Activated CD4-positive, alpha-beta T cell treated with anti-CD3 and anti-CD28 coated beads for 4 hours (primary cell): ENCODE results near the gene NR4A3.
A peak's percentile ranks its signal among the peaks of the same experiment; 100 is the strongest.
"Not testable (repeated sequence)": the region's sequence is repeated elsewhere in the genome, so short reads cannot be mapped to it uniquely, and the experiment has no call there.

Experiments
- DNase-seq, 2 donors: peaks; one replicate each; pipeline ENCODE4 v3.0.0-alpha.2; 2020

NR4A3 gene

GRCh38 chr9:99821396-99822108, at the start of gene NR4A3:
TSS of gene NR4A3 (plus strand) at chr9:99821885. CDS start at chr9:99828043, 6,158 bp downstream.
- peak; percentile 88 to 90 for DNase-seq

DNA sequence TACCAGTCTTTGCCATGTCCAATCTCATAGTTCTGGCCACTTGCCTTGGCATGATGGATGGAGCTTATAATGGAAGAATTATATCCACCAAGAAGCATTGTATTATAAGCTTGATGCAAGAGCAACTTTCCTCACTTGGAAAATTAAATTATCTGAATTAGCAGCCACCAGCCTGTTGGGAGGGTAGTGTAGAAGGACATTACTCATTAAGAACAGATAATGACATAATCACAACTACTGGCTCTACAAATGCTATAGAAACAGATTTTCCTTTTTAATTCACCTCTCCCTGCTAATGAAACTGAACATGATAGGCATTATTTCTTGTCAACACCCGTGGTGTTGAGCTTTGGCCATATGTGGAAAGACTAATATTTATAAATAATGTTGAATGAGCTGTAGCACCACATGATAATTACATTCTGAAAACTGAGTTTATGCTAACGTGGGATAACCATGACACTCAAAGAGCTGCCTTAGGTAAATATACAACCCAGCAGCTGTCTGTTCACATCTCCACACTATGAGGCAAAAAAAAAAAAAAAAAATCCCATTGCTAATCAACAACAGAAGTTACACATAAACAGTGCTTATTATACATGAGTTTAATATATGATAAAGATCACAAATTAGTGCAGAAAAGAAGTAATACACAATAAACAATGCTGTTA, 48.1 kb upstream of the NR4A3 start:
- no peak for DNase-seq

- DNase-seq, result peak; percentile 12 to 25
Measured at GRCh38 chr9:99778308-99778707, 43.4 kb upstream of the NR4A3 start.

DNA sequence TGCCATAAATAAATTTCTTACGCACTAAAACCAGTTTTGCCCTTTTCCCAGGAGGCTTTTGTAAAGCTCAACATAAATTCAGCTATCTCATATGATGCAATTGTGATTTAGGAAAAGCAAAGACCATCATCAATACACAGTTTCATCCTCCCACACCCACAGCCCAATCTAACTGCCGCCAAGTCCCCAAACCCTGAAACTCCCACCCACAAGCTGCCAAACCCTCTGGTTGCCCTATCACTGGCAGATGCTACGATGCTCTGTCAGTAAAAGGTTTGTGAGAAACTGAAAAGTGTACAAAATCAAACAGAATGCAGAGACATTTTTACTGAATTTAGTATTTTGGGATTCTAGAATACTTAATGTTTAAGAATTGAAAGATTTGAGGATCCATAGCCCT, 42.8 kb upstream of the NR4A3 start:
- DNase-seq, result no peak

DNA sequence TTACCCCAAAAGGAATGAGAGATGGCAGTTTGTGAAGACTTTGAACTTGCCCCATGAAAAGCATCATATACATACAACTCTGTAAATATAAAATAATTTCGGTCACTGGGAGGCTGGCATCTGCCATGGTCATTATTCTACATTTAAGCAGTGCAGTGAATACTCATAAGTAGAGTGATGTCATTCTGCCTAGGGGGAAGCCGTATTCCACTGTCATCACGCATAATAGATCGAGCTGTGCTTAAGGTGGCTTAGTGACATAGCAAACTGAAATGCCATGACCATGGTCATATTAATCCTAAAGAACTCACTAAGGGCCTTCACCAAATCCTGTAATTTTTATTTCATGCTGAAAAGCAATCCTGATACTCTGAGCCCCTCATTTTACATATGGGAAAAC, 42.4 kb upstream of the NR4A3 start:
- DNase-seq, result no peak

- DNase-seq, result not testable (repeated sequence)
Measured at GRCh38 chr9:99782349-99782748, 39.3 kb upstream of the NR4A3 start.

DNA sequence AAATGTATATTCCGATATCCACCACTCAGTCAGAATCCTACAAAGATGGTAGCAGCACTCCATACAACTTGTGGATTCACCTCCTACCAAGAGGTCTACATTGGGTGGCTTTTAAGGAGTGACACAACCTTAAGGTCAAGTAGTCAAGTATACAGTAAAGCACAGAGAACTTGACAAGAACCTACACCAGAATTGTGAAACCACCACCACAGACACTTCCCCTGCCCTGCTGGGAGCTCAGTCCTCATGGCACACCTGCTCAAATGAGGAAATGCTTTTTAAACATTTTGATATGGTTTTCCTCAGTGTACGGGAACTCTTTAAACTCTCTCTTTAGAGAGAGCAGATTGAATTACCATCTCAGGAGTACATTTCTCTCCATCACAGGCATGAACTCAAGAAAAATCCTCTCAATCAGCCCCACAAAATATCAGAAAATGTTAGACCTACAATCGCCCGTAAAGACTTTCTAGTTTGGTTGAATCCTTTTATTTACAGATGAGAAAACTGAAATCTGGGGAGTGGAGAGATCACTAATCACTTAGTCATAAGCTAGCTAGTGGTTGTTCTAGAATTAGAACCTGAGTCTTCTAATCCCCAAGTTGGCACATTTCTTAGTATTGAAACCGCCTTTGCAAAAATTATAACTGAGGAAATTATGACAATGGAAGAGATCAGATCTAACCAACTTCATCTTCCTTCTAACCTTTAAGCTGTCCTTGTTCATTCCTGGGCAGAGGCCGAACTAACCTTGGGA, 38.5 kb upstream of the NR4A3 start:
- no peak for DNase-seq

DNA sequence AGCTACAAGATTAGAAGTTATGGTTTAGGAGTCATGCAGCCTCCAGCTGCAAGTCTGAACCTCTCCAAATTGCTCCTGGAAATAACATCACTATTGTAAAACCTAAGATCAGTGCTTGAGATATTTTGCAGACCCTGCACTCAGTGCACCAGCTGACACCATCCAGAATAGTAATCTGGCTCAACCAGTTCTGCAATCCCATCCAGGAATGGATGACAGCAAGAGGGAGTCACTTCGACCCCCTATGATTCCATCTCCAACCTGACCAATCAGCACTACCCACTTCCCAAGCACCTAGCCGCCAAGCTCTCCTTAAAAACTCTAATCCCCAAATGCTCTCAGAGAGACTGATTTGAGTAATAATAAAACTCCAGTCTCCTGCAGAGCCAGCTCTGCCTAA, 37.9 kb upstream of the NR4A3 start:
- DNase-seq, result no peak

GRCh38 chr9:99785010-99785590, 36.6 kb upstream of the NR4A3 start:
- DNase-seq, result no peak

- DNase-seq, result no peak
Measured at GRCh38 chr9:99787556-99787955, 34.1 kb upstream of the NR4A3 start.

- no peak for DNase-seq
Measured at GRCh38 chr9:99793528-99793927, 28.2 kb upstream of the NR4A3 start.

- no peak for DNase-seq
Measured at GRCh38 chr9:99796231-99796630, 25.5 kb upstream of the NR4A3 start.

DNA sequence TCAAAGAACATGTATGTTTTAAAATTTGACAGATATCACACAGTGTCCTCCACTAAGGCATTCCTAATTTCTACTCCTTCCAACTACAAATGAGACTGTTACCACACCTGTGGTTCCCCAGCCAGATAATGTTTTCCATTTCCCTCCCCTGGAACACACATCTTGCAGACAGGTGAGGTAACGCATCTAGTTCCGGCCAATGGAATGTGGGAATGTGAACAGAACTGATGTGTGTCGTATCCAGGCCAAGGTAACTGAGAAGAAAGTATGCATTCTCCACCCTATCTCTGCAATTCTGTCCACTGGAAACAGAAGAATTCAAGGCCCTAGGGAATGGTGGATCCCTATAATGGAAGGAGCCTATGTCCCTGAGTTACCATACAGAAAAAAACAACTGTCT, 19.9 kb upstream of the NR4A3 start:
- DNase-seq, result no peak

DNA sequence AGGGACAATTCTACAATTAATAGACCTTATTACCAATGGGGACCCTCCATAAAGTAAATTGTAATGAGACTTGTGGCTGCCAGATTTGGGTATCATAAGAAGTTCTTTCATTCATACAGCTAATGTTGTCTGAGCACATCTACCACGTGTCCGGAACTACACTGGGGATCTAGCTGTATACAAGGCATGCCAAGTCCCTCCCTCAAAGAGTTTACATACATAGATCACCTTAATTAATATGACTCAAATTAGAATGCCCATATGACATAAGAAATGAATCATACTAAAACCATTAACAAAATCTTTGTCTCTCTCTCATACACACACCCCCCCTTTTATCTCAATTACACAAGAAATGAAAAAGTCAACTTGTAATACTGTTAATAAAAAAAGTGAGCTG, 18.0 kb upstream of the NR4A3 start:
- no peak for DNase-seq

- peak; percentile 59 to 74 for DNase-seq
Measured at GRCh38 chr9:99807276-99807852, 14.3 kb upstream of the NR4A3 start.

- no peak for DNase-seq
Measured at GRCh38 chr9:99807956-99808355, 13.7 kb upstream of the NR4A3 start.

DNA sequence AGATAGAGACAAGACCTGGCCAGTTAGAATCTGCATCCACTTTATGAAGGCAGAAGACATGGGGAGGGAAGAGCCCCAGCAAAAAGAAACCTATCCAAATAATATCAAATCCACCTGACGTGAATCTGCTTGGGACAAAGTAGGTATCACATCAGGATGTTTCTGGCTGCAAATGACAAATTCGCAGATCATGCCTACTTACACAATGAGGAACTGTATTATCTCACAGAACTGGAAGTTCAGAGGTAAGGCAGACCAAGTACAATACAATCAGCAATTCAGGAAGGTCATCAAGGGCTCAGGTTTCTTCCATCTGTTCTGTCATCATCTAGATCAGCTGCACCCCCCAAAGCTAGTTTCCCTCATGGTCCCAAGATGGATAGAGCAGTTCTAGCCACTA, 13.2 kb upstream of the NR4A3 start:
- DNase-seq, result no peak

DNA sequence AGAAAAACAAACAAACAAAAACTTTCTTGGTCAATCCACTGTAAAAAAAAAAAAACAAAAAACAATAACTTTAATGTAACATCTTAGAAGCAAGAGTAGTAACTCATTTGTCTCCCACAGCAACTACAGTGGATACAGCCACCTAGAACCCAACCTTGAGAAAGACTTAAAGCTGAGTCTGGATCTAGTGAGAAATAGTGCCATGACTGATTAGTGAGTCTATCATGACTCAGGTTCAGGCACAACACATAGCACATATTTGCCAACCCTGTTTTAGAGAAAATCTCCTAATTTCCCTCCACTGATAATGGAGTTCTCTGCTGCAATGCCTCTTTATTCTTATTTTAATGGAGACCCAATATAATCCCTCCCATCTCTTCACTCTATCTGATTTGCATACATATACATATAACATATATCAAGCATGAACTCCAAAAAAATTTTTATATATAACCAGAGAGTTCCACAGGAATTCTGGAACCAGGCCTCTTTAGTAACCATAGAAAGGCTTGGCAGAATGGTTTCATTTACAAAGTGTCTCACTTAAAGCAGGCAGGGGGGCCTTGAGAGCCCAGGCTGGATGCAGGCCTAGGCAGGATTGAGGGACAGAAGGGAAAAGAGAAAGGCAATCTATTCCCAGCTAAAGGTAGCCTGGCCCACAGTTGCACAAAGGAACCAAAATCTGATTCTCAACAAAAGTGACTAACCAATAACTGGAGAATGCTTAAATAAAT, 11.9 kb upstream of the NR4A3 start:
- no peak for DNase-seq

DNA sequence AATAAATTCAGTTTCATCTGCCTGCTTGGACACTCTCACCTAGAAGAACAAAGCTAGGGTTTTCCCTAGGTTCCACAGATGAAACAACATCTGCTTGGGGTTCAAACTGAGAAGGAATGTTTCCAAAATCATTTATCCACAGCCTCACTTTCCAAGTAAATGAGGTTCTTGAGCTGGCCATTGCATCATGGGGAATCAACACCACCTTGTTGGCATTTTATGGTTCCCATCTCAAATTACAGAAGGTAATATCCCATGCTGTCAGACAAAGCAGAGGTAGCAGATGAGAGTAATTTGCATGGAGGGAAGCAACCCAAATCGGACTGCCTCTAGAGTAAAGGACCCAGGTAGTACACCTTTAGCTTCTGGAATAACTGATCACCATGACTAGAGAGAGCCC, 10.5 kb upstream of the NR4A3 start:
- DNase-seq, result no peak

- no peak for DNase-seq
Measured at GRCh38 chr9:99811598-99812383, 9.9 kb upstream of the NR4A3 start.

DNA sequence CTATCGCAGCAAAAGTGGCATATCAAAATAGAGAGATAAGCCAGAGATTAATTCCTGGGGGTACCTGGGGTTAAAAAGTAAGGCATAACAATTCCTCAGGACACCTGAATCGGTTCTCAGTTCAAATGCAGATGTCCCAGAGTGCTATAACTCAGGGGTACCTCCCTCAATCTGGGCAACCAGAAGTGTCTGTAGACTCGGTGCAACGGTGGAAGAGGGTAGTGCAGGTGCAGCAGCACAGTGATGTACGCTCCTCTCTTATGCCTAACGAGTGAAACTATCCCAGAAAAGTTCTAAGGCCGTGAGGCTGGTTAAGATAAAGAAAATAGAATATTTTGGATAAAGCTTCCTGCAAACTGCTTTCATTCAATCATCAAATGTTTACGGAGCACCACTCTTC, 7.9 kb upstream of the NR4A3 start:
- DNase-seq, result no peak

DNA sequence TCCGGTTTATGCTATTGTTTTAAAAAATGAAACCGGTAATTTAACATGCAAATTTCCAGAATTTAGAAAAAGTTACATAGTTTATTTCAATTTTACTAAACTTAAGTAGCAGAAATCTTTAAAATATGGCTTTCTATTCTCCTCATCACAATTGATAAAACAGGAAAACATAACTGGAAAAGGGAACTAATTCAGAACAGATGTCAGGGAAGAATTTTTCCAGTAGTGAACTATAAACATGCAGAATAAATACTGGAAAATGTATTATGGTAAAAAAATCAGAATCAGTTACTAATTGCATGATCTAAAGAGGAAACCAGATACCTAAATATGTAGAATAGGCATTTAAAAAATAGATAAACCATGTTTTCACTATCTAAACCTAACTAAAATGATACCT, 7.3 kb upstream of the NR4A3 start:
- no peak for DNase-seq
